Peyer's patch (tissue), 4 donors: ENCODE data around the gene MYO18B. TPM values are rescaled to one million over a fixed set of nuclear protein-coding genes. Genes with fewer than 3 reads are reported as not detected.
"Not testable (repeated sequence)": the region's sequence is repeated elsewhere in the genome, so short reads cannot be mapped to it uniquely, and the experiment has no call there.

Source experiments
- DNase-seq, 3 donors: peaks; one replicate each; pipeline ENCODE4 v3.0.0-alpha.2; 2017 to 2019
- H3K27ac ChIP-seq, 4 donors: fragments of 200-600 bp; sonication (generic); one replicate each; pipeline ENCODE4 v1.5.1; 2016 to 2019
- H3K27me3 ChIP-seq, 2 donors: fragments of 200-600 bp; sonication (generic); one replicate each; pipeline ENCODE4 v1.5.1; 2019
- H3K36me3 ChIP-seq, 3 donors: fragments of 200-600 bp; sonication (generic); one replicate each; pipeline ENCODE4 v1.5.1; 2016 to 2019
- H3K4me1 ChIP-seq, 4 donors: fragments of 200-600 bp; sonication (generic); one replicate each; pipeline ENCODE4 v1.5.1; 2016 to 2019
- H3K4me3 ChIP-seq, 4 donors: fragments of 200-600 bp; sonication (generic); 1 replicate in 3 of 4; 2 replicates in 1 of 4; pipeline ENCODE4 v1.5.1; 2016 to 2019; ENCODE audit warnings: mild to moderate bottlenecking in 1 of 4
- H3K9me3 ChIP-seq, 4 donors: fragments of 200-600 bp; sonication (generic); one replicate each; pipeline ENCODE4 v1.5.1; 2016 to 2019; ENCODE audit warnings: mild to moderate bottlenecking in 1 of 4
- POLR2A ChIP-seq, 2 donors: fragments of 450-650 bp; IDR thresholded peaks; one replicate each; pipeline ENCODE4 v1.5.1; 2017; ENCODE audit warnings: antibody characterized with exemption in 2 of 2, mild to moderate bottlenecking in 2 of 2, moderate library complexity in 2 of 2
- total RNA-seq, 4 donors: library from RNA; depleted of rRNA; stranded (reverse); fragments of >200 nt; gene quantifications; one replicate each; pipeline ENCODE4 v1.1.0, GENCODE V29; 2016
- TF ChIP-seq, protein P1 (sequence below), 6 experiments: fragments of 450-650 bp in 4 of 6; fragments of 200-600 bp in 2 of 6; sonication (generic) in 1 of 6; IDR thresholded peaks; one replicate each; pipeline ENCODE4 v1.5.1; 2017 to 2019; ENCODE audit warnings: antibody characterized with exemption in 6 of 6, mild to moderate bottlenecking in 3 of 6, moderate library complexity in 1 of 6

MYO18B gene
- total RNA-seq, 4 donors from 2014 or later, result 0.28 to 0.83 TPM; not detected in 2

DNA sequence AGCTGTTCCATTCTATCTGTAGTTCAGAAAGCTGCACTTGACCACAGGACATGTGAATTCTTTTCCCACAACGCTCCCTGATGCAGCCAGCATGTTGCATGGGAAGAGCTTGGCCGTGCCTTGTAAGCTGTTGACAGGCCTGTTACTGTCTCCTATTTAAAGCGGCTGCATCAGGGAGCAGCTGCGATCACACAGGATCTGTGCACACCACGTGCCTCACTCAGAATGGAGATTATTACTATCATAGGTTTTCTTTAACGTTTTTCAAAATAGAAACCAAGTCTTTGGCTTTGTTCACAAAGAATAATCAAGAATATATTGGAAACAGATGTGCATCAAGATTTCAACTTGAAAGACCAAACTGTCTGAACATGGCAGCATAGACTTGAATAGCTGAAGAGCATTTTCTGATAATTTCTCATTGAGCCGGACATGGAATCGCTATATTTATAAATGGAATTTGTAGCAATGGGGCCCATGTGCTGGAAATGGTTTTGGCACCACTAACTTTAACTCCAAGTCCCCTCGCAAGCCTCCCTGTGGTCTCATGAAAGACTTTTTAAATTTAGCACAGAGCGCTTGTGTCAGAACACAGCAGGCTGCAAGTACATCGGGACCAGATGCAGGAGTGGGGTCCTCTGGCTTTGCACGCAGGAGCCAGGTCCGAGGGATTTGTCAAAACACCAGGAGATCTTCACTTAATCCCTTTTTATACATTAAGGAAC is 40.8 kb upstream of the MYO18B start:
- Histone ChIP-seq H3K4me3 (no peak overlapping the region), H3K27me3 (no peaks in the 10 kb centered on the region), H3K27ac (no peak overlapping the region), H3K36me3 (no peaks in the 10 kb centered on the region), H3K9me3 (no peaks in the 10 kb centered on the region), H3K4me1 (no peaks in the 10 kb centered on the region)
- no peak for DNase-seq
- TF ChIP-seq POLR2A (IDR thresholded peaks at IDR 0.05), result no peak
- TF ChIP-seq, protein P1, sequence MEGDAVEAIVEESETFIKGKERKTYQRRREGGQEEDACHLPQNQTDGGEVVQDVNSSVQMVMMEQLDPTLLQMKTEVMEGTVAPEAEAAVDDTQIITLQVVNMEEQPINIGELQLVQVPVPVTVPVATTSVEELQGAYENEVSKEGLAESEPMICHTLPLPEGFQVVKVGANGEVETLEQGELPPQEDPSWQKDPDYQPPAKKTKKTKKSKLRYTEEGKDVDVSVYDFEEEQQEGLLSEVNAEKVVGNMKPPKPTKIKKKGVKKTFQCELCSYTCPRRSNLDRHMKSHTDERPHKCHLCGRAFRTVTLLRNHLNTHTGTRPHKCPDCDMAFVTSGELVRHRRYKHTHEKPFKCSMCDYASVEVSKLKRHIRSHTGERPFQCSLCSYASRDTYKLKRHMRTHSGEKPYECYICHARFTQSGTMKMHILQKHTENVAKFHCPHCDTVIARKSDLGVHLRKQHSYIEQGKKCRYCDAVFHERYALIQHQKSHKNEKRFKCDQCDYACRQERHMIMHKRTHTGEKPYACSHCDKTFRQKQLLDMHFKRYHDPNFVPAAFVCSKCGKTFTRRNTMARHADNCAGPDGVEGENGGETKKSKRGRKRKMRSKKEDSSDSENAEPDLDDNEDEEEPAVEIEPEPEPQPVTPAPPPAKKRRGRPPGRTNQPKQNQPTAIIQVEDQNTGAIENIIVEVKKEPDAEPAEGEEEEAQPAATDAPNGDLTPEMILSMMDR (IDR thresholded peaks at IDR 0.05), result no peak

DNA sequence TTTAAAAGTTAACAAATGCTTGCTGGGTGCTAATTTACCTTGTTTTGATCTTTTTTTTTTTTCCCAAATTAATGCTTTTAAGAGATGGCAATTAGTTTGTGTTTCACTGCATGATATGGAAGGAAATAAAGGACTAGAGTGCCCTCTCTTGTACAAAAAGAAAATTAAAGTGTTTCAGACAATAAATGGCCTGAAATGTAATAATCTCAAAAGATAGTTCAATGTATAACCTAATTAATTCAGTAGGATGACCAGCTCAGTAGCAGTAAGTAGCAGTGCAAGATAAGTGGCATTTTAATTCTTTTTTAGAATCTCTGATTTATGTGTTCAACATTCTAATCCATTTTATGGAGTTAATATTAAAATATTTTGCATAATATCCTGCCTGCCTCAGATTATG is 39.9 kb upstream of the MYO18B start:
- Histone ChIP-seq H3K27me3 (no peaks in the 10 kb centered on the region), H3K9me3 (no peaks in the 10 kb centered on the region), H3K4me1 (no peaks in the 10 kb centered on the region), H3K36me3 (no peaks in the 10 kb centered on the region), H3K27ac (no peak overlapping the region), H3K4me3 (no peak overlapping the region)
- no peak for DNase-seq
- TF ChIP-seq, protein P1 (IDR thresholded peaks at IDR 0.05), result peak in 4 of 6 experiments; percentile 32 to 50 (median 40)
- TF ChIP-seq POLR2A (IDR thresholded peaks at IDR 0.05), result no peak

DNA sequence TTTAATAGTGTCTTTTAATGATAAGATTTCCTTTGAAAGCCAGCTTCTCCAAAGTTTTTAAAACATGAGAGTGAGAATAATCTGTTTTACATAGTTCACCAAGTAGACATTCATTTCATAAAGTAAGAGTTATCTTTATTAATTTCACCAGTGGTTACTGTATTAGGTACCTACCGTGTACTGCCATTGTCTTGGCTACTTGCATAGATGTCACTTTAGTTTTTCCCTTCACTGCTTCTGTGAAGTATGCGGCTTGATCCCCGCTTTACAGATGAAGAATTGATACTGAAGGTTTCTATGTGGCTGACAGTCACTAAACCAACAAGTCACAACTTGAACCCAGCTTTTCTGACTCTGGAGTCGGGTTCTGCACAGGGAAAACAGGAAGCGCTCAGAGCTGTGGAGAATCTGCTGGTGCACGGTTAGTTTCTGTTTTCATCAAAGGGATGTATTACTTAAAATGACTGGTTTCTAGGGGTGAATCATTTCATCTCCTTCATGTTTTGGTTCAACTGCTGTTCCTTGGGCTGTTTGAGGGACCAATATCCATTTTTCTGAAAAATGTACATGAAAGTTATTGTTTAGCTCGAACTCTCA is 39.3 kb upstream of the MYO18B start:
- TF ChIP-seq POLR2A (IDR thresholded peaks at IDR 0.05), result no peak
- TF ChIP-seq, protein P1 (IDR thresholded peaks at IDR 0.05), result no peak
- Histone ChIP-seq H3K27me3 (no peaks in the 10 kb centered on the region), H3K4me3 (no peak overlapping the region), H3K27ac (no peak overlapping the region), H3K4me1 (no peaks in the 10 kb centered on the region), H3K9me3 (no peaks in the 10 kb centered on the region), H3K36me3 (no peaks in the 10 kb centered on the region)
- DNase-seq, result no peak

DNA sequence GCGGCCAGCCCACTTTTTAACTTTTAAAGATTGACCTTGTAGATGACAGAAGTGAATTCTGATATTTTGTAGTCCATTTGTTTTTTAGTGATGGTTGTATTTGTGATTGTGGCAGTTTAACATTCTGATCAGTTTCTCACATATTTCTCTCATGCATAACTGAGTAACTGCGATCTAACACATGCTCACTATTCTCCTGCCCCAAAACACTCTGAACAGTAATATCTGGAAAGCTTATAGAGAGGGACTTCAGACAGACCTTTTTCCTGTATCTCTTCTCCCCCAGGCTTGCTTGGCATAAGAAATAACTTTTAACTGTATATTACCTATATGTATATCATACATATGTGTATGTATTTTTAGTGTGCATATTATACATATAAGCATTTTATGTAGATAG is 37.3 kb upstream of the MYO18B start:
- H3K4me3 ChIP-seq, result no peak overlapping the region
- no peak overlapping the region for H3K27ac ChIP-seq
- H3K4me1 ChIP-seq, result no peaks in the 10 kb centered on the region
- H3K27me3 ChIP-seq, result no peaks in the 10 kb centered on the region
- no peak for TF ChIP-seq POLR2A (IDR thresholded peaks at IDR 0.05)
- TF ChIP-seq, protein P1 (IDR thresholded peaks at IDR 0.05), result no peak
- DNase-seq, result no peak
- H3K9me3 ChIP-seq, result no peaks in the 10 kb centered on the region
- H3K36me3 ChIP-seq, result no peaks in the 10 kb centered on the region

DNA sequence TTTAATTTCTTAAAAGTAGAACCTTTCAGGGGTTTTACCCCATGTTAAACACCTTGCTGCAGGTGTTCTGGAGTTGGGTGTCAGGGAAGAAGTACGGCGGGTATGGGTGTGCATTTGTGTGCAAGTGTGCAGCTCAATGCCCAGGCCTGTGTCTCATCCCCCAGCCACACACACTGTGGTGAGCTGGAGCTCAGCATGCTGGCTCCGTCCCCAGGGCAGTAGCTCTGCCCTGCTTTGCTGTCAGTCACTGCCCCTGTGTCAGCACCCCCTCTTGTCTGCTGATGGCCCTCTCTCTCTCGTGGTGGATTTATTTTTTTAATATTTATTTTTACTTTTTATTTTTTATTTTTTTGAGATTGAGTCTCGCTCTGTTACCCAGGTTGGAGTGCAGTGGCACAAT is 35.8 kb upstream of the MYO18B start:
- H3K4me1 ChIP-seq, result no peaks in the 10 kb centered on the region
- H3K36me3 ChIP-seq, result no peaks in the 10 kb centered on the region
- no peak for DNase-seq
- H3K4me3 ChIP-seq, result no peak overlapping the region
- H3K27ac ChIP-seq, result no peak overlapping the region
- no peaks in the 10 kb centered on the region for H3K27me3 ChIP-seq
- no peak for TF ChIP-seq POLR2A (IDR thresholded peaks at IDR 0.05)
- TF ChIP-seq, protein P1 (IDR thresholded peaks at IDR 0.05), result no peak
- no peaks in the 10 kb centered on the region for H3K9me3 ChIP-seq

DNA sequence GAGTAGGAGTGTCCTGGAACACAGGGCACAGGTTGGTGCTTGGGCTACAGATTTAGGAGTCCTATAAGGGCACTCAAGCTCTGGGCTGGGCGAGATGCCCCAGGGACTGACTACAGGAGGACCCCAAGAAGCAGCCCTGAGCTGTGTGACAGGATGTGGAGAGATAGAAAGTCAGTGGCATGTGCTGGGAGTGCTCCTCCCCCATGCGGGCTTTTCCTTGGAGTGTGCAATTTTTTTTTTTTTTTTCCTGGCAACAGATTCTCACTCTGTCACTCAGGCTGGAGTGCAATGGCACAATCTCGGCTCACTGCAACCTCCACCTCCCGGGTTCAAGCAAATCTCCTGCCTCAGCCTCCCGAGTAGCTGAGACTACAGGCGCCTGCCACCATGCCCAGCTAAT is 33.6 kb upstream of the MYO18B start:
- H3K27me3 ChIP-seq, H3K36me3 ChIP-seq, H3K9me3 ChIP-seq, H3K4me3 ChIP-seq, DNase-seq, H3K4me1 ChIP-seq, H3K27ac ChIP-seq: not testable (repeated sequence)
